MV-4-11 (cell line): ENCODE measurements around the gene USP12.

Source experiments
- DNase-seq: peaks from one replicate; lab custom pipeline; 2025; lab: John Stamatoyannopoulos, UW

USP12 gene

DNA sequence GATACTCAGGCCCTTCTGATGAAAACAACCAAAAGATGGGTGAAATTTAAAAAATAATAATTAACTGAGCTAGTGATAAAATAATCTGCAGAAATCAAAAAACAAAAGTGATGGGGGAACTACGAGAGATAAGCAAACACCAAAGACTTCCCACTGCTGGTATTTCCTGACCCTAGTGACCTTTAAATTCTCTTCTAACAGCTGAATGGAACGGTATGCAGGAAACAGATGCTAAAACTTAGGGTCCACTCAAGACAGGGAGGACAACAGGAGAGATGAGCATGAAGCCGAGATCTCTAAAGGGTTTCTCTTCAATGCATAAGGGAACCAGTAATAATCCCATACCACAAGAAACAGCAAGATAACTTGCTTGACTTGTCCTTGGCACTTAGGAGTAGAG lies 50.8 kb downstream of the USP12 start:
- DNase-seq = no peak

DNA sequence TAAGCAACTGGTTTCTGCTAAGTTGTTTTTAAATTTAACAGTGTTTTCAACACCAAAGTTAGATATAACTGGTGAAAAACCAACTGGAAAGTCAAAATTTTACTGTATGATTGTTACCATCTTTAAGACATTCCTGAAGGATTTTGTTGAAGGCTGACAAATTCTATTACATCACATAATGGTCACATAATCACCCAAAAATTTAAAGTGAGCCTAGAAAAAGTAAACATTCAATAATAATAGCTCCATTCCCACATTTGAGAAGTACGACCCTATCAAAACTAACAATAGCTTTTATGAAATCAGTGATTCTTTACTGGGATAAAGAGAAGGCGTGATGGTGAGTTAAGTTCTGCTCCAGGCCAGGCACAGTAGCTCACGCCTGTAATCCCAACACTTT lies 51.6 kb downstream of the USP12 start:
- DNase-seq = no peak

DNA sequence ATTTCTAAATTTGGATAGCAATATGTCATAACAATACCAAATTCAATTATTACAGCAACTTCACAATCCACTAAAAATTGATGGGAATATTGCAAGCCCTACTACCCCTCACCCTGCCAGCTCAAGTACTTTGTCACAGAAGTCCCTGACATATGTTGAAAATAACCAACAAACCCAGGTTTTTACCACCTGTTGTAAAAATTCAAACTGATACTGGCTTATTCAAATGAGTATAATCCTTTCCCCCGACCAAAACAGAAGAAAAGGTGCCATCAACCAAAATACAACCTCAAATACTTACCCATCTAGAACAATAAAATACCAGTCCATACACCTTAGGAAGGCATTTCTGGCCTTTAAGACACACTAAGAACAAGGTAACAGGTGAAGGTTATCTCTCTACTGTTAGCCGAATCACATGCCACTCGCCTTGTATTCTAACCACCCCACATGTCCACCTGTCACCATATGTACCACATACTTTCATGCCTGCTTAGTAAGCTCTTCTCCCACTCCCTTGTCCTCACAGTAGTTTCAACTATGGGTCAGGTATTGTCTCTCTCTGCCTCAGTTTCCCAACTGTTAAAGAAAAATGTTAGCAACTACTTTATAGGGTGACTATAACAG lies 53.1 kb downstream of the USP12 start:
- DNase-seq = no peak

DNA sequence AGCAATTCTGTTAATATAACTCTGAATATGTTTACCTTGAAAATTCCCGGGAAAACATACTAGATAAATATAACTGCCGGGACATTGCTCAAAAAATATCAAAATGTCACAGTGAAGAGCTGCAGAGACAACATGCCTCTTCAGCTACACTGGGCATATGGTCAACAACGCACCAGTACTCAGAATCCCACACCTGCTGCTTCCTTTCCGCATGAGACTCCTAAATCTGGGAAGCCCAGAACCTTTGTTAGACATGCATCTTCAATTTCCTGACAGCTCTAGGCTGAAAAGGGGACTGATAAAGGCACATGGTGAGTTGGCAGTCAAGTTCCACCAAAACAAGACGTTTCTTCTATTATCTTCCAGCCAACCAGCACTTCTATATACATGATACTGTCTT lies 53.7 kb downstream of the USP12 start:
- no peak for DNase-seq

DNA sequence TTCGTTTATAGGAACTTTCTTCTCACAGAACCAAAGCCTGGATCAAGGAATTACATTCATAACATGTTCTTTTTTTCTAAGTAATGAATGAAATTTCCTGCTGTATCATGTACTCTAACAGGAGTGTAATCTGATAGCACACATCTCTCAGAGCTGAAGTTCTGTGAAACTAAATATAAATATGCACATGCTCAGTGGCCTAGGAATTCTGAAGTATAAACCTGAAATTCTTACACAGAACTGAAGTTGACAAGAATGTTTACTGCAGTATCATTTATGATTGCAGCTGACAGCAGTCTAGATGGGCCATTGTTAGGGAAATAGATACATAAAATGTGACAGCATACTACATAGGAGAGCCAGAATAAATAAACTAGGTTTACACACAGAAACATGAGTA lies 54.5 kb downstream of the USP12 start:
- no peak for DNase-seq

DNA sequence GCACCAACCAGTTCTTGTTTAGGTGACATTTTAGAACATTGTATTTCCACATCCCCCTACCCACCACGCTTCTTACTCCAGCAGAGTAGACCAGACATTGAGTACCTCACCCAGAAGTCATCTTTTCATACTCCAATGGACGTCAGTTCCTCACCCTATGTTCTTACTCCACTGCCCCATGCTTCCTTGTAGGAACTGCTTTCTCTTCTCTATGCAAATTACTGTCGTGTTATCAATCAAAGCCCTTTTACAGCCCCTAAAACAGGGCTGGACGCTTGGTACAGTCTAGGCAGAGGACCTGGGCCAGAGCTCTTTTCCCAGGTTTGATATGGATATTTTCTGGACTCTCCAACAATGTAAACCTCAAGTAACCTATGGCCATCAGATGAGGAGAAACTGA lies 58.2 kb downstream of the USP12 start:
- DNase-seq = no peak

DNA sequence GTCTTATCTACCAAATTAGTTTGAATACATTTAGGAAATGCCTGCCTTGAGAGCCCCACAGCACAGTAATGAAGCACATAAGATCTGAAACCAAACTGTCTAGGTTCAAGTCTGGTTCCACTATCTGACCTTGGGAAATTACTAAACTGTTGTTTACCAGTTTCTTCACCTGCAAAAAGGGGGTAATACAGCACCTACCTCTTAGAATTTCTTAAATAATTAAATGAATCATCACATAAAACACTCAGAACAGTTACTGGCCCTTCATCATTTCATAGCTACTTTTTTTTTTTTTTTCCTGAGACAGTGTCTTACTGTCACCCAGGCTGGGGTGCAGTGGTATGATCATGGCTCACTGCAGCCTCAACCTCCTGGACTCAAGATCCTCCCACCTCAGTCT lies 59.6 kb downstream of the USP12 start:
- no peak for DNase-seq

DNA sequence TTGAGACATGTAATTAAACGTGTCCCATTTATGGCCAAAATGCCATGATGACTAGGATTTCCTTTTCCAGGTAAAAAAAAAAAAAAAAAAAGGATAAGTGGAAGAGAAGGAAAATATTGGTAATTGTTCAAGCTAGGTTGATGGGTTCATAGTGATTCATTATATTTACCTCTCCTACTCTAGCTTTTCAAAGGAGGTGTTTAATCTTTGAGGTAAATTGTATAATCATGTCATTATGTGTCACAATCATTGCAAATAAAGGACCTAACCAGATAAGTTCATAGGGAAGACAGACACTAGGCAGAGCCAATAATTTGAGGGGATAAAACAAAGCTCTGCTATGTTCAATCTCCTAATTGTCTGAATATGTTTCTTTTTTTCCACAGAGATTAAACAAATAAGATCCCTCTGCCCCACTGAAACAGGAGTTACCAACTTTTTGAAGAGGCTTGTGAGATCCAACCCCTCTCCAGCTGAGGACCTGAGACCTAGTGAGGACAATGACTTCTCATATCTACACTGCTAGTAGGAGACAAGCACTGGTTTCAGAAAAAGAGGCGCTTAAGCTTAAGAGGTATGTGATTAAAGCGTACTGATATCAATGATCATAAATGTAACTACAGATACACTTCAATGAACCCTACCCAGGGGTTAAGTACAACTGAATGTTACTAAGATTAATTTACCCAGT lies 61.4 kb downstream of the USP12 start:
- DNase-seq = no peak

DNA sequence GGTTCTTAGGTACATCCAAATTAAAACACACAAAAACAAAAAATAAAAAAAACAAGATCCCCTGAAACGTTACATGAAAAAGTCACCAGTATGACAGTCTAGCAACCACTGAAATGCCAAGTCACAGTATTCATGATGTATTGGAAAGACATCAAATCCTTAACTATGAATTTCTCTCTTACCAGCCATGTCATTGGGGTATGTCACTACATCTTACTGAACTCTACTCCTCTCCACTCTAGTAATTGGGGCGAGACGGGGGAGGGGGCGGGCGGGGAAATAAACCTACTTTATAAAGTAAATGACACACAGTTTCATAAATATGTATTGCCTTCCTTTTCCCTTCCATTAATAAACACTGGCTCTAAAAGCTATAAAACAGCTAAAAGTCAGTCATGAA lies 65.5 kb downstream of the USP12 start:
- no peak for DNase-seq

DNA sequence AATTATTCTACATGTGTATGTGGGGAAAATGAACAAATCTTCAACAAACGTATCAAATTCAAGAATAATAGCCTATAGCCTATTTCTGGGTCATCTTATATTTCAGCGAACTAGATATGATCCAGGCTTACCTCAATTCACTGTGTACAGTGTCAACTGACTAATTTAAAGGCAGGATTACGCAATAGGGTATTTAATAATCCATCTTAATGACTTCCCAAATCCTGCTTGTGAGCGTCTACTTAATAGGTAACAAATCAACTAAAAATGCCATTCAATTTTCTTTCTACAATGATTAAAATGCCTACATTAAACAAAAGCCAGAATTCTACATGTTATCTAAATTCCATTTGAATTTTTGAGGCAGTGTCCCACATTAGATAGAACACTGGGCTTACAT lies 67.0 kb downstream of the USP12 start:
- DNase-seq = no peak

DNA sequence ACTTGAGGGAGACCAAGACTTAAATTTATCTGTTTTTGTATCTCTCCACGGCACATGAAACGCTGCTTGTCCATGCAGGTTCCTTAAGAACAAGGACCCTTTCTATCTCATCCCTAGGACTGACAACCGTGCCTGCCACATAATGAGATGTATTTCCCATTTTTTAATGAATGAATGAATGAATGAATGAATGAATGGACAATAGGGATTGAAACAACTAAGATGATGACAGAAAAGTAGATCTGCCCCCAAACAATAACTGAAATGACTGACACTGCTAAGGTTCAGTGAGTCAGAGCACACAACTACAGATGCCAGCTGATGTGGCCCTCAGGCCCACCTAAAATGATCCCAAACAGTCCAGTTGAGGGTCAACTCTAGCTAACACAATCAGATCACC lies 69.8 kb downstream of the USP12 start:
- DNase-seq = no peak

DNA sequence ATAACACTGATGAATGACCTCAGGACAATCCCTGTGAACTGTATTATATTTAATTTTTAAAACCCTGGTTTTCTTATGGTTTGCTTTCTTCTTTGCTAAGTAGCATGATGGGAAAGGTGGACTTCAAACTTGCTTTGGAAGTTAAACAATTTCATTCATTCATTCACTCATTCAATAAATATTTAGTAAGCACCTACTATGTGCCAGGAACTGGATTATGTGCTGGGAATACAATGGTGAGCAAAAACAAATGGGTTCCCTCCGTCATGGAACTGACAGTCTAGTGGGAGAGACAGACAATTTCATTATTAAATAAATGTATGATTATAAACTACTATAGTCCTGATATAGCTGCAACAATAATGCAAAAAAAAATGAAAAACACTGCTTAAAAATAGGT lies 70.3 kb downstream of the USP12 start:
- DNase-seq = no peak

DNA sequence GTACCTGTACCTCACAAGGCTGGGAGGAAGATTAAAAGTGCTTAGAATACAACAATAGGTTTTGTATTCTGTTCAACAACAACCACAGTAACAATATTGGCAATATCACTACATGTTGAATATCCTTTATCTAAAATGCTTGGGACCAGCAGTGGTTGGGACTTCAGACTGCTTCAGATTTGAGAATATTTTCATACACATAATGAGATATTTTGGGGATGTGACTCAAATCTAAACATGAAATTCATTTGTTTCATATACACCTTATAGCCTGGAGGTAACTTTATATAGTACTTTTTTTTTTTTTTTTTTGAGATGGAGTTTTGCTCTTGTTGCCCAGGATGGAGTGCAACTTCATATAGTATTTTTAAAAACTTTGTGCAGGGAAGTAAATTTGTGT lies 73.9 kb downstream of the USP12 start:
- no peak for DNase-seq

DNA sequence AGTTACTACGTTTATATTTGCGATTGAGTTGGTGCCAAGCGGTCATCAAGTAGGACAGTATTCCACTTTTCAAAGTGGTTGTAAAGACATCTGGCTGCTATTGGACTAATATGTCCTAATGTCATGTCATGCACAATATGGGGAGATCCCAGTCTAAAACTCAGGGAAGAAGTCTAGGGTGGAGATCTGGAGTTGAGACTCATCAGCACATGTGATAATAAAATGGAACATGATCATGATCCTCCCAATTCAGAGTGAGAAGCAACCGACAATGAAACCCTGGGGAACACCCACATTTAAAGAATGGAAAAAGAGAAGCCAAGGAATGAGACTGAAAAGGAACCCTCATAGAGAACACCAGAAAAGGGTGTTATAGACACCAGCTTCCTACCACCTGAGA lies 80.2 kb downstream of the USP12 start:
- no peak for DNase-seq

DNA sequence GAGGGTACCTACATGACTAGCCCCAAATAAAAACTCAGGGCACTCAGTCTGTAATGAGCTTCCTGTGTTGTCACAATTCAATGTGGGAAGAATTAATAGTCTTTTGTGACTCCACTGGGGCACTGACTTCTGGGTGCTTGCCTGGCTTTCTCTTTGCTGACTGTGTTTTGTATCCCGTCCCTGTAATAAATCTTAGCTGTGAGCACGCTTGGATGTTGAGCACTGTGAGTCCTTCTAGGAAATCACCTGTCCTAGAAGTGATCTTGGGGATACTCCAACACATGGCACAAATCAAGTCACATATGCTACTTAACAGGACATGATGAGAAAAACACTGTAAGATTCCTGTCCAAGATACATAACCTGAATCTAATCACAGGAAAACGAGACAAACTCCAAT lies 83.0 kb downstream of the USP12 start:
- DNase-seq = no peak

DNA sequence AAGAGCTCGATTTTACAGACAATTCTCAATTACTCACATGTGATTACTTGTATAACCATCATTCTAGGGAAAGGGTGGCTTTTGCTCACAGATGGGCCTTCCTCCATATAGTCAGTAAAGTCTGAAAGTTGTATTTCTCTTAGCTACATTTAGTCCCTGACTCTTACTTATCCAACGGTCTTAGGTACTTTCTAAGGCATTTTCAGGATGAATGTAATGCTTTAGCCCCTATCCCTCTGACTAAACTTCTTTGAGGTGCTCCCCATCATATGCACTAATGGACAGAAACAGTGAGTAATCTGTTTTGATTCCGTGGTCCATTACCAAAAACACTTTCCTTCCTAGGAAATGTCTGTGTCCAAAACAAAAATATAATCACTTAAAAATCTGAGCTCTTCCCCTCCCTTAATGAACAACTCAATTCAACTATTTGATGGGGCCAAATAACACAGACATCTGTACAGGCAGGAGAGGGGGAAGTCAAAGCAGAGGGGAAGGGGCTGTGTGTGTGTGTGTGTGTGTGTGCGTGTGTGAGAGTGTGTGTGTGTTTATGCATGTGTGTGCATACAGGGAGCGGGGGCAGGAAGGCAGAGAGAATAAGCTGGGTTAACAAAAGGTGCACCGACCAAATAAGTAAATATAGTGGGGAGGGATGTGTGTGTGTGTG lies 84.9 kb downstream of the USP12 start:
- DNase-seq = no peak

DNA sequence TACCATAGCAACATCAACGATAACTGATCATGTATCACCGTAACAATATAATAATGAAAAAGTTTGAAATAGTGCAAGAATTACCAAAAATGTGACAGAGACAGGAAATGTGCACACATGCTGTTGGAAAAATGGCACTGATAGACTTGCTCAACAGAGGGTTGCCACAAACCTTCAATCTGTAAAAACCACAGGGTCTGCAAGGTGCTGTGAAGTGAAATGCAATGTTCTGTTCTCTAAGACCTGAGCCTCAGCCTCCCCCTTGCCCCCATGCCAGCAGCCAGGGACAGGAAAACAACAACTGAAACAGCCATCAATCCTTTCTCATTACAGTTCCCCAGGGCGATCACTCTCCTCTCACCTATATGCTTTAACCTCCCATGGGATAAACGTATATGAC lies 88.4 kb downstream of the USP12 start:
- DNase-seq = no peak

DNA sequence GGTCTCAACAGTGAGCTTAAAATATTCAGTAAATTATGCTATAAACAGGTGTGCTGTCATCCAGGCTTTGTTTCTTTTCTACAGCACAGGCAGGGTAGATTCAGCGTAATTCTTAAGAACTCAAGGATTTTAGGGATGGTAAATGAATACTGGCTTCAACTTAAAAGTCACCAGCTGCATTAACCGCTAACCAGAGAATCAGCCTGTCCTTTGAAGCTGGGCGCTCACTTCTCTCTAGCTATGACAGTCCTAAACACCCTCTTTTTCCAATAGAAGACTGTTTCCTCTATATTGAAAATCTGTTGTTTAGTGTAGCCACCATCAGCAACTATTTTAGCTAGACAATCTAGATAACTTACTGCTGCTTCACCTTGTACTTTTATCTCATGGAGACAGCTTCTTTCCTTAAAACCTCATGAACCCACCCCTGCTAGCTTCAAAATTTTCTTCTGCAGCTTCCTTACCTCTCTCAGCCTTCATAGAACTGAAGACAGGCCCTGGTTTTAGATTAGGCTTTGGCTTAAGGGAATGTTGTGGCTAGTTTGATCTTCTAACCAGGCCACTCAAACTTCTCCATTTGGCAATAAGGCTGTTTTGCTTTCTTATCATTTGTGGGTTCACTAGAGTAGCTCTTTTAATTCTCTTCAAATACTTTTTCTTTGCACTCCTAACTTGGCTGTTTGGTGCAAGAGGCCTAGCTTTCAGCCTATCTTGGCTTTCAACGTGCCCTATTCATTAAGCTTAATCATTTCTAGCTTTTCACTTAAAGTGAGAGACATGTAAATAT lies 89.5 kb downstream of the USP12 start:
- DNase-seq = no peak

DNA sequence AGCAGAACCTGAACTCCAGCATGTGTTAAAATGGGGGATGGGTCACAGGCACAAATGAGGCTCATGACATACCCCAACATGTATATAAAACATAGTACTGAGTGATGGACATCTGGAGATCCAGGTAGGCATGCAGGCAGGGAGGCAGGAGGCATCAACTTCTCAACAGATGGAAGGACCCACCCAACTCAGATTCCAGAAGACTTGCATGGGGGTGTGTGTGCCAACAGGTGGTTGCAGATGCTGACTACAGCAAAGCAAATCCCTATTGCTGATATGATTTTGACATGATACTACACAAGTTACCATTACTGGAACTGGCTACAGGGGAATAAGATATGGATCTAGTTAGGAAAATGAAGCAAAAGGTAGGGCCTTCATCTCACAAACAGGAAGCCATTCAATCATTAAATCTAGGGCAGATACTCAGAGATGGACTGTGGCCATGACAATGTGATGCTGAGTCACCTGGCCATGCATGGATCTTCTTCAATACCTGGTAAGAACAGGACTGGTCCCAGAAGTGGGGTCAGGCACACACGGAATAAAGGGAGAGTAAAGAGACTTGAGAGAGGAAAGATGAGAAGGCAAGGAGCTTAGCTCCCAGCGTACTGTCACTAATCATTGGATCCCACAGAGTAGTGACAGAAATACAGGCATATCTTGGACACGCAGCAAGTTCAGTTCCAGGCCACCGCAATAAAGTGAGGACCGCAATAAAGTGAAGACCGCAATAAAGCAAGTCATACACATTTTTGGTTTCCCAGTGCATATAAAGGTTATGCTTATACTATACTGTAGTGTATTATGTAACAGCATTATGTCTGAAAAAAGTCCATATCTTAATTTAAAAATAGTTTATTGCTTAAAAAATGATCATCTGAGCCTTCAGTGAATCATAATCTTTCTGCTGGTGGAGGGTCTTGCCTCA lies 91.3 kb downstream of the USP12 start:
- DNase-seq = no peak

DNA sequence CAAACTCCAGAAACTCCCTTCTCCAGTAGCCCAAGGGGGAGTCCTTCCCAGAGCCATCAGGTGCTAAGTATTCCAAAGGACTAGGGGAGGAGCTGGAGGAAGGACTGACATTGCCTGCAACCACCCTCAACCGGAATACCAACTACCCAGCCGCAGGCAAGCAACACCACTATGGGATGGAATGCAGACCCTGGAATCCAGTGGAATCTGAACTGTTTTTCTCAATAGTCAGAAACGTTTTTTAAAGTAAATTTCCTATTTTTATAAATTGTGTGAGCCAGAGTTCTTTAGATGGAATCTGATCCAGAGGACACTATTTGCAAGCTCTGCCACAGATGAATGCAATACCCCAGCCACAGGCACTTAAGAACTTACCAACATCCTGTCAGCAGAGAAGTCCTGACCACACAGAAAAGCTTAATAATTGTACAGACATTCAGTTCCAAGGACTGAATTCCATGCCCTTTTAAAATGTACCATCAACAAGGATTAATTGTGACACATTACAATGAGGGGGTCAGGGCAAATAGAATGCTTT lies 92.1 kb downstream of the USP12 start:
- peak; percentile 45 for DNase-seq

DNA sequence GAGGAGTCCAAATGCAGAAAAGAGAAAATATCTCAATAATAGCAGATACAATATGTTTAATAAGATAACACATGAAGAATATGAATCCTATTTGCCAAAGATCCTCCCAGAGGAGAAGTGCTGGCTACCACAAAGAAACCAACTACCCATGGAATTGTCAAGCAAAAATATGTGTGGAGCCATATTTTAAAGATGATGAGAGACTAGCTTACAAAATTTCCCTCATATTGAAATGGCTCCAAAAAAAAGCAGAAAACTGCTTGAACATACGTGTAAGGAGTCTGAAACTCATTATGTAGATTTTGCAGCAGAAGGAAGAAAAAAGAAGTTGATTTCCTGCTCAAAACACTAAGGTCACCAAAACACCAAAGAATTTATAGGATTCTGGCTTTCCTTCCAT lies 94.2 kb downstream of the USP12 start:
- DNase-seq = no peak

DNA sequence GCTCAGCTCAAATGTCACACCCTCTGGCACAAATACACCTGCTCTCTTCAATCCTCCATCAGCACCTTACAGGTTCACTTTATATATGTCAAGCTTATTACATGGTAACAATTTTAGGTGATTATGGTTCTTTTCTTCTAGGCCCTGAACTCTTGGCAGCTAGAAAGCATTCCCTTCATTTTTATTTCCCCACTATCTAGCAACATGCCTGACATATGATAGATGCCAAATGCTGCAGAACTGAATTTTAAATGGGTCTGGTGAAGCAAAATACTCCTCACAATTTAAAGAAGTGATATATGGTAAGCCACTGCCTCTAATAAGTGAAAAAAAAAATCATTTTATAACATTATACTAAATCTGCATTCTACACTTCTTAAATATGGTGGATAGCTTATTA lies 95.2 kb downstream of the USP12 start:
- no peak for DNase-seq
